Measurements from ENCODE around the gene RGL3.

DNA sequence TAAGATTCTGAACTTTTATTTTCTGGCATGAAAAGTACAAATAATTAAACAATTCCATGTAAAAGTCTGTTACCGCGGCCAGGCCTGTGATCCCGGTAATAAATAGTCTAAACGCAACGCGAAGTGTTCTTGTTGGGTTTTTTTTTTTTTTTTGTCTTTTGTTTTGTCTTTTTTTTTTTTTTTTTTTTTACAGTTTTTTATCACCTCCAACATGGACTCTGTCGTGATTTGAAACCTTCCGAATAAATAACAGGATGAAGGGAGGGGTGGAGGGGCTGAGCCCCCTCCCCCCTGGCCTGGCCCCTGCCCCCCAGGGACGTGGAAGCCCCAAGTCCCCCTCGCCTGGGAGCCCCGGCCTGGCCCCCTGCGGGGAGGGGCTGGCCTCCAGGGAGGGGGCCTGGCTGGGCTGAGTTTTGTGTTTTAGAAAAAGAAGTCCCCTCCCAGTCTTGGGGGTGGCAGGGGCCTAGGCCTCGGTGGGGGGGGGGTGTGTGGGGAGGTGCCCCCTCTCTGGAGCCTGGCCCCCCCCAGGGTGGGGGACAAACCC, 32.3 kb upstream of the RGL3 start:
- TF ChIP-seq, protein P1, sequence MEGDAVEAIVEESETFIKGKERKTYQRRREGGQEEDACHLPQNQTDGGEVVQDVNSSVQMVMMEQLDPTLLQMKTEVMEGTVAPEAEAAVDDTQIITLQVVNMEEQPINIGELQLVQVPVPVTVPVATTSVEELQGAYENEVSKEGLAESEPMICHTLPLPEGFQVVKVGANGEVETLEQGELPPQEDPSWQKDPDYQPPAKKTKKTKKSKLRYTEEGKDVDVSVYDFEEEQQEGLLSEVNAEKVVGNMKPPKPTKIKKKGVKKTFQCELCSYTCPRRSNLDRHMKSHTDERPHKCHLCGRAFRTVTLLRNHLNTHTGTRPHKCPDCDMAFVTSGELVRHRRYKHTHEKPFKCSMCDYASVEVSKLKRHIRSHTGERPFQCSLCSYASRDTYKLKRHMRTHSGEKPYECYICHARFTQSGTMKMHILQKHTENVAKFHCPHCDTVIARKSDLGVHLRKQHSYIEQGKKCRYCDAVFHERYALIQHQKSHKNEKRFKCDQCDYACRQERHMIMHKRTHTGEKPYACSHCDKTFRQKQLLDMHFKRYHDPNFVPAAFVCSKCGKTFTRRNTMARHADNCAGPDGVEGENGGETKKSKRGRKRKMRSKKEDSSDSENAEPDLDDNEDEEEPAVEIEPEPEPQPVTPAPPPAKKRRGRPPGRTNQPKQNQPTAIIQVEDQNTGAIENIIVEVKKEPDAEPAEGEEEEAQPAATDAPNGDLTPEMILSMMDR (IDR thresholded peaks at IDR 0.05): no peak
- TF ChIP-seq EZH2 (IDR thresholded peaks at IDR 0.05) (no peak), EZH2phosphoT487 (IDR thresholded peaks at IDR 0.05) (no peak)
